Thymus (tissue), 11 donors: ENCODE data around the gene CLSTN2. TPM values are rescaled to one million over a fixed set of nuclear protein-coding genes. Genes with fewer than 3 reads are reported as not detected.

Experiments used
- DNase-seq, 9 donors: peaks; one replicate each; pipeline ENCODE4 v3.0.0-alpha.2; 2013; ENCODE audit warnings: low spot score in 9 of 9, low read depth in 6 of 9, missing footprints in 1 of 9
- H3K27ac ChIP-seq, 2 donors: one replicate each; pipeline ENCODE4 v1.5.1; 2013; ENCODE audit warnings: control low read depth in 1 of 2, low read depth in 1 of 2, low read length in 1 of 2, mild to moderate bottlenecking in 1 of 2, moderate library complexity in 1 of 2
- H3K27me3 ChIP-seq, 2 donors: one replicate each; pipeline ENCODE4 v1.5.1; 2013; ENCODE audit warnings: low read length in 1 of 2; ENCODE audit not compliant: control insufficient read depth in 2 of 2, insufficient read depth in 1 of 2
- H3K36me3 ChIP-seq, 2 donors: one replicate each; pipeline ENCODE4 v1.5.1; 2013; ENCODE audit warnings: low read length in 1 of 2, mild to moderate bottlenecking in 1 of 2, moderate library complexity in 1 of 2; ENCODE audit not compliant: control insufficient read depth in 2 of 2, insufficient read depth in 2 of 2
- H3K4me1 ChIP-seq, 2 donors: one replicate each; pipeline ENCODE4 v1.5.1; 2013; ENCODE audit warnings: low read length in 2 of 2; ENCODE audit not compliant: control insufficient read depth in 2 of 2, insufficient read depth in 2 of 2
- H3K4me3 ChIP-seq, 2 donors: one replicate each; pipeline ENCODE4 v1.5.1; 2013; ENCODE audit warnings: low read length in 2 of 2, control low read depth in 1 of 2, mild to moderate bottlenecking in 1 of 2
- H3K9me3 ChIP-seq, 2 donors: one replicate each; pipeline ENCODE4 v1.5.1; 2013; ENCODE audit warnings: low read length in 1 of 2, mild to moderate bottlenecking in 1 of 2; ENCODE audit not compliant: control insufficient read depth in 2 of 2, insufficient read depth in 1 of 2
- WGBS: extraction: QIAGEN DNeasy Blood & Tissue Kit; methylation state at CpG from one replicate; pipeline ENCODE4 v1.1.7; 2013; 5-methylcytosine and 5-hydroxymethylcytosine counted together
- polyA plus RNA-seq: library from polyadenylated mRNA; stranded (reverse); fragments of 200-250 nt; gene quantifications from one replicate; pipeline ENCODE4 v1.2.3, GENCODE V29; 2013
- total RNA-seq: library from RNA; stranded (reverse); fragments of 120-200 nt; gene quantifications from one replicate; pipeline ENCODE4 v1.2.4, GENCODE V29; 2013
- donor health status: healthy.

CLSTN2 gene
- total and polyA plus RNA-seq, 2 donors, result 0.25 to 0.61 TPM

- 84% methylated on average over 5 of the region's 5 CpGs for WGBS
- Histone ChIP-seq H3K4me3 (no peak overlapping the region), H3K9me3 (no peaks in the 10 kb centered on the region), H3K27ac (no peak overlapping the region), H3K36me3 (no peaks in the 10 kb centered on the region), H3K4me1 (no peaks in the 10 kb centered on the region), H3K27me3 (no peaks in the 10 kb centered on the region)
- no peak for DNase-seq
Observed at GRCh38 chr3:140368223-140368811, 433.3 kb downstream of the CLSTN2 start.

DNA sequence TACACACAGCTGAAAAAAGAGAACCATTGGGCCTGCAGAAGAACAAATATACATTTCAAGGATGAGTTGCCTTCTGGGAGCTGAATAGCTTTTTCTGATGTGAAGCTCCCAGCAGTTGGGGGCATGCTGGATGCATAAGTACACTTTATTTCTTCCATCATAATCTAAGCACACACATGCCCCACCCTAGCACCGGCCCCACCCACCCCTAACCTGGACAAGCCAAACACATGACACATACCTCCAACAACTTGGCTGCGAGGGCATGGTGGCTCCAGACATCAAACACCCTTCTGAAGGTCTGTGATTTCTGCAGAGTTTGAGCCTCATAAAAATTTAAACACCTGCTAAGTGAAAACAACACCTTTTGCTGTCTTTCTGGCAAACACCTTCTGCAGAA lies 435.7 kb downstream of the CLSTN2 start:
- no peak overlapping the region for H3K4me3 ChIP-seq
- H3K27ac ChIP-seq, result no peak overlapping the region
- no peaks in the 10 kb centered on the region for H3K4me1 ChIP-seq
- no peaks in the 10 kb centered on the region for H3K27me3 ChIP-seq
- 38% methylated on average over 2 of the region's 2 CpGs for WGBS
- no peak for DNase-seq
- H3K9me3 ChIP-seq, result no peaks in the 10 kb centered on the region
- no peaks in the 10 kb centered on the region for H3K36me3 ChIP-seq

DNA sequence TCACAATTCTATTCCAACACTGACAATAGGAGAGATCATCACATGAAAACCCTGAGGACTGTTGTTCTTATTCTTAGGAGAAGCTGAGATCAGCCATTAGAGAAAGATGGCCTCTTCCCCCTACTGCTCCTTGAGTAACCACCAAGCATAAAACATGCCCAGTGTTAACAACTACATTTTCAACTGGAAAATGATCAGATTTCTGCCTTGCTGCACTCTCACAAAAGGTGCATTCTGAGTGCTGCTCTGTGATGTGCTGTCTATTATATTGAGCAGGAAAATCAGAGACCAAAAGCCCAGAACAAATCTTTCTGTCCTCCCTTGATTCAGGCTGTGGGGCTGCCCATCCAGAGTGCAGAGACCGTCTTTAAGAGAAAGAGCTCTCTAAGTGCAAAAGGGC lies 438.2 kb downstream of the CLSTN2 start:
- H3K36me3 ChIP-seq, result no peaks in the 10 kb centered on the region
- H3K27ac ChIP-seq, result no peak overlapping the region
- DNase-seq, result no peak
- no peak overlapping the region for H3K4me3 ChIP-seq
- H3K27me3 ChIP-seq, result no peaks in the 10 kb centered on the region
- H3K4me1 ChIP-seq, result no peaks in the 10 kb centered on the region
- no peaks in the 10 kb centered on the region for H3K9me3 ChIP-seq
- 92% methylated on average over 1 of the region's 1 CpG for WGBS

DNA sequence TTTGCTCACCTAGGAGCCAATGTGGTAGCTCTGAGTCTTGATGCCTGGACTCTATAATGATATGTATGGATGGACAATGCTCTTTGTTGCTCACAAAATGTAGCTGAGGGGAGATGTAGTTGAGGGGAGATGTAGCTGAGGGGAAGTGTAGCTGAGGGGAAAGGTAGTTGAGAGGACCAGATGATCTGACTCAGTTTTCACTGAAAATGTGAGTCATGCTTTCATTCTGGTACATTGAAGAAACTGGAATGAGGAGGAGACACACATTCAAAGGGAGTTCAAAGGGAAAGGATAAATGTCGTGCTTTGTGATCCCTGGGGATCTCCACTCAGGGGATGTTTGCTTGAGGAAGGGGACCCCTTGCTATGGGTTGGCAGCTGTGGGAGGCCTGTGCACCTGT lies 440.0 kb downstream of the CLSTN2 start:
- no peak overlapping the region for H3K4me3 ChIP-seq
- no peaks in the 10 kb centered on the region for H3K27me3 ChIP-seq
- WGBS, result 92% methylated on average over 1 of the region's 1 CpG
- no peaks in the 10 kb centered on the region for H3K9me3 ChIP-seq
- no peaks in the 10 kb centered on the region for H3K36me3 ChIP-seq
- H3K27ac ChIP-seq, result no peak overlapping the region
- DNase-seq, result no peak
- no peaks in the 10 kb centered on the region for H3K4me1 ChIP-seq

DNA sequence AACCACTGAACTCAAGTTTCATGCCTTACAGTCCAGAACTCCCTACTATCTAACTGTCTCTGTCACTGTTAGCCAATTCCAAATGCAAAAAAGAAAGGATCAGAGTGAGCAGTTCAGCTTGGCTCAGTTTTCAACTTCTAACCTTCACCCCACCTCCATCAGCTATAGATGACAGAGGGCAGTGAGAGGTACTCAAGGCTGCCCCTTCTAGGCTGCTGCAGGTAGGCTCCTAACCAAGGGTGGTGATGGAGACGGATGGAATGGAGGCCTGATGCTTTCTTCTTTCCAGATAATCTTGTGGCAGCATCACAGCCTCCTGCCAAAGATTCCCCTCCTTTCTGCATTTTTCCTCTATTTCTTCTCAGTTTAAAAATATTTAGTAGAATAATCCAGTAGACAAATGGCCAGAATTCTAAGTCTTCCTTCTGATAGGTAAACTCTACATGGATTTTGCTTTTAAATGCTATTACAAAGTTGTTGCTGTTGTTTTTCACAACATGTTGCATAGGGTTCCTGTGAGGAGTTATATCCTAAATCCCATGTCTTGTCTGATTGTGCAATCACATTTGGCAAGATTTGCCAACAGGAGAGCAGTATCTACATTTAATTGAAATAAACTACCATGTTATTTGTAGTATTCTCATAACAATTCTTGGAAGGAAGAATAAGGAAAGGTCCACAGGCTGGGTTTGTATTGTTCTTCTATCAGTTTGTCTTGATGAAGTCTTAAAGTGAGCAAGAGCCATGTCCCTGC lies 441.3 kb downstream of the CLSTN2 start:
- Histone ChIP-seq H3K4me3 (no peak overlapping the region), H3K4me1 (no peaks in the 10 kb centered on the region), H3K9me3 (no peaks in the 10 kb centered on the region), H3K27ac (no peak overlapping the region), H3K27me3 (no peaks in the 10 kb centered on the region), H3K36me3 (no peaks in the 10 kb centered on the region)
- DNase-seq, result no peak
- 80% methylated on average over 1 of the region's 1 CpG for WGBS

GRCh38 chr3:140377644-140378043 lies 442.7 kb downstream of the CLSTN2 start:
- H3K4me1 ChIP-seq, result no peaks in the 10 kb centered on the region
- 90% methylated on average over 1 of the region's 1 CpG for WGBS

DNA sequence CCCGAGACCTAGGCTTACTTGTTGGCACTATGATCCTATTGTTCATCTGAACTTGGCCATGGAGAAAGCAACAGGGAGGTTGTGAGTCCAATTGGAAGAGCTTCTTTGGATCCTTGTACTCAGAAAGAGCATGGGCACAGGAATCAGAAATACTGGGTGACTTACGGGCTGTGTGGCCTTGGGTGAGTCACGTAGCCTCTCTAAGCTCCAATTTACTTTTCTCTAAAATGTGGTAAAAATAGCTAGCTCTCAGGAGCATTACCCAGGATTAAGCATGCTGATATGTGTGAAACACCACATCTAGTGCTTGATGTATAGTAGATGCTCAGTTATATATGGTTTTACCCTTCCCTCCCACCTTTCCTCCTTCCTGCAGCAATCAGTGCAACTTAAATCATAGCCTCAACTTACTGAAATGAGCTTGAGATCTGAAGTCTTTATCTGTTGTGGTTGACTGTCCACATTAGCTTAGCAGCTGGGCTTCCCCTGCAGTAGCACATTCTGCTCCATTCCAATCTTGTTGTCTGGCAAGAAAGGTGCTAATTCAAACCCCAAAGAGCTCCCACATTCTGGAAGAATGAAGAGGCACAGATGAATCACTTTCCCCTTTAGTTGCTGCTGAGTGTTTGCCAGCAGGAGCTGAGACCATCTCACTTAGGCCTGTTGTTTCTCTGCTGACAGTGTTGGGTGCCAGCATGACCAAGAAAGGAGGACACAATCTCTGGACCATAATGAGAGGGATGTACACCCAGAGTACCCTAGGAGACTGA lies 443.8 kb downstream of the CLSTN2 start:
- no peak for DNase-seq
- Histone ChIP-seq H3K36me3 (no peaks in the 10 kb centered on the region), H3K4me3 (no peak overlapping the region), H3K27me3 (no peaks in the 10 kb centered on the region), H3K27ac (no peak overlapping the region), H3K4me1 (no peaks in the 10 kb centered on the region), H3K9me3 (no peaks in the 10 kb centered on the region)
- 33% methylated on average over 3 of the region's 3 CpGs for WGBS

More at GRCh38 chr3:140377644-140378043, 442.7 kb downstream of the CLSTN2 start:
- DNase-seq, result no peak
- H3K27ac ChIP-seq, result no peak overlapping the region
- no peaks in the 10 kb centered on the region for H3K36me3 ChIP-seq
- H3K9me3 ChIP-seq, result no peaks in the 10 kb centered on the region
- H3K4me3 ChIP-seq, result no peak overlapping the region
- H3K27me3 ChIP-seq, result no peaks in the 10 kb centered on the region

DNA sequence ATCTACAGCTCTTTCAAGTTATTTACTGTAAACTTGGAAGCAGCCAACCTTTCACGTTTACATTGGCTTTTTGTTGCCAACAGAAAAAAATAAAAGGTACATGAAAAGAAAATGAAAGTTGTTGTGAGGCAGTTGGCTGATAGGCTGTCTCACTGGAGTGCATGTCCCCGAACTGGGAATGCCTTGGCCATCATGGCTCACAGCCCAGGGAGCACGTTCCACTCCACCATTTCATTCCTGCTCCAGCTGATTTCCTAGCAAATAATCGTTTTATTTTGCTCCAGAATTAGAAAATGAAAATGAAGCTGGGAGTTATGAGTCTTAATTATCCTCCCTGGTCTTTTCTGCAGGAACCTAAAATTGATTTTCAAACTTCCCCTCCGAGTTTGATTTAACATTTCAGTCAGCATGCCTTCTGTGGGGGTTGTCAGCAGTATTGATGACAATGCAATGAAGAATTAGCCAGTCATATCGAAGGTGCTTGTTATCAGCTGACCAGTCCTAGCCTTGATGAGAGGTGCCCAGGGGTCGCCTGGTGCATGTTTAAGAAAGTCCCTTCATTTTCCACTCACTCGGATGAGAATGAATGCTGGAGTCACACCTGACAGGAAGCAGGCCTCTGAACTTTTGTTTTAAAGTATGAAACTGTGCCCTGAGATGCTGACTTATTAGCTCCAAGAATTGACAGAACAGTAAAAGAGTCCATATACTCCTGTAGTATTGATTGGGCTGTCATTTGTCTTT lies 449.2 kb downstream of the CLSTN2 start:
- no peak overlapping the region for H3K27ac ChIP-seq
- no peak for DNase-seq
- 81% methylated on average over 8 of the region's 8 CpGs for whole genome bisulfite sequencing
- H3K4me3 ChIP-seq, result no peak overlapping the region
- H3K4me1 ChIP-seq, result no peaks in the 10 kb centered on the region
- no peaks in the 10 kb centered on the region for H3K27me3 ChIP-seq
- no peaks in the 10 kb centered on the region for H3K9me3 ChIP-seq
- H3K36me3 ChIP-seq, result no peaks in the 10 kb centered on the region

GRCh38 chr3:140384876-140385275 lies 449.9 kb downstream of the CLSTN2 start:
- WGBS, result 87% methylated on average over 1 of the region's 1 CpG
- no peak overlapping the region for H3K27ac ChIP-seq
- no peaks in the 10 kb centered on the region for H3K9me3 ChIP-seq
- no peak for DNase-seq
- H3K4me3 ChIP-seq, result no peak overlapping the region
- no peaks in the 10 kb centered on the region for H3K36me3 ChIP-seq
- H3K27me3 ChIP-seq, result no peaks in the 10 kb centered on the region
- H3K4me1 ChIP-seq, result no peaks in the 10 kb centered on the region
